ENCODE data around the gene PRIMPOL.
A peak's percentile ranks its signal among the peaks of the same experiment; 100 is the strongest.
"Not testable (repeated sequence)": the region's sequence is repeated elsewhere in the genome, so short reads cannot be mapped to it uniquely, and the experiment has no call there.

PRIMPOL gene, protein sequence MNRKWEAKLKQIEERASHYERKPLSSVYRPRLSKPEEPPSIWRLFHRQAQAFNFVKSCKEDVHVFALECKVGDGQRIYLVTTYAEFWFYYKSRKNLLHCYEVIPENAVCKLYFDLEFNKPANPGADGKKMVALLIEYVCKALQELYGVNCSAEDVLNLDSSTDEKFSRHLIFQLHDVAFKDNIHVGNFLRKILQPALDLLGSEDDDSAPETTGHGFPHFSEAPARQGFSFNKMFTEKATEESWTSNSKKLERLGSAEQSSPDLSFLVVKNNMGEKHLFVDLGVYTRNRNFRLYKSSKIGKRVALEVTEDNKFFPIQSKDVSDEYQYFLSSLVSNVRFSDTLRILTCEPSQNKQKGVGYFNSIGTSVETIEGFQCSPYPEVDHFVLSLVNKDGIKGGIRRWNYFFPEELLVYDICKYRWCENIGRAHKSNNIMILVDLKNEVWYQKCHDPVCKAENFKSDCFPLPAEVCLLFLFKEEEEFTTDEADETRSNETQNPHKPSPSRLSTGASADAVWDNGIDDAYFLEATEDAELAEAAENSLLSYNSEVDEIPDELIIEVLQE

DNA sequence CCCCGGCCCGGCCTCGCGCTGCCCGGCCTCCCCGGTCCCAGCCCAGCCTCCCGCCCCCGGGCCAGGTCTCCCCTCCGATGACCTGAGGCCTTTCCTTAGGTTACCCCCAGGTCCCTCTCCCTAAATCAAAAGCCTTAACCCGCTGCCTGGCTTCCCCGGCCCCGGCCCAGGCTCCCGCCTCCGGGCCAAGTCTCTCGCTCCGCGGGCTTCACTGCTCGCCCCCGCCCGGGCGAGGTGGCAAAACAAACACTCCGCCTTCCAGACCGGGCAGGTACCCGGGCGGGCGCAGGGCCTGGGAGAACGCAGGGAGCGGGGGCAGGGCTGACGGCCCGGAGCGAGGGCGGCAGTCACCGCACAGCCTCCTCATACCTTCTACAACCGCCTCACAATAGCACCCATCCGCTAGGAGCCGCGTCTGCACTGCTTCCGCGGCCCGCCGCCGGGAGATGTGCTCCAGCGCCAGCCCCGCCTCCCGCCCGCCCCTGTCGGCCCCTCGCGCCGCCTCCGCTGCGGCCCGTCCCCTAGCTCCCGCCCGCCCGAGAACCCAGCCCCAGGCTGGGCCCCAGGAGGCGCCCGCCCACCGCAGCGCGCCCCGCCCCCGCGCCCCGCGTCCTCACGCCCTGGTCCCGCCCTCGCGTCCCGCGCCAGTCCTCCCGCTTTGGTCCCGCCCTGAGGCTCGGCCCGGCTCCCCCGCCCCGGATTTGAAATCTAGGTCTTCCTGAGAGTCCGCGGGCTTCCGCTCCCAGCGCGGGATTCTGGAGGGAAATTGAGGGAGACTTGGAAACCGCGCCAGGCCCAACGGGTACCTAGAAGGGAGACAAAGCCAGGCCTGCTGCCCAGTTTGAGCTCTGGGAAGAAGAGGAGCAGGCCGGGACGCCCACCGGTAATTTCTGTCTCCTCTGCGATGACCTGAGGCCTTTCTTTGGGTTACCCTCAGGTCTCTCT is at the start of gene PRIMPOL, which contains the start of gene CASP3:
TSS of gene PRIMPOL (plus strand) at position 713 of the 945 bp plus-strand sequence. CDS start 7,403 bp downstream, outside the sequence.
TSS of gene CASP3 (minus strand) at position 422 of the 945 bp plus-strand sequence. CDS start 10,994 bp downstream, outside the sequence.
- DNase-seq: peak; percentile 96 to 97

DNA sequence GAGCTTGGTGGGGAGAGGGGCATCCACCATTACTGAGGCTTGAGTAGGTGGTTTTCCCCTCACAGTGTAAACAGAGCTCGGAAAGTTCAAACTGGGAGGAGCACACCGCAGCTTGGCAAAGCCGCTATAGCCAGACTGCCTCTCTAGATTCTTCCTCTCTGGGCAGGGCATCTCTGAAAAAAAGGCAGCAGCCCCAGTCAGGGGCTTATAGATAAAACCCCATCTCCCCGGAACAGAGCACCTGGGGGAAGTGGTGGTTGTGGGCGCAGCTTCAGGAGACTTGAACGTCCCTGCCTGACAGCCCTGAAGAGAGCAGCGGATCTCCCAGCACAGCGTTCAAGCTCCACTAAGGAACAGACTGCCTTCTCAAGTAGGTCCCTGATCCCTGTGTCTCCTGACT is 48.6 kb upstream of the PRIMPOL start:
- not testable (repeated sequence) for DNase-seq

DNA sequence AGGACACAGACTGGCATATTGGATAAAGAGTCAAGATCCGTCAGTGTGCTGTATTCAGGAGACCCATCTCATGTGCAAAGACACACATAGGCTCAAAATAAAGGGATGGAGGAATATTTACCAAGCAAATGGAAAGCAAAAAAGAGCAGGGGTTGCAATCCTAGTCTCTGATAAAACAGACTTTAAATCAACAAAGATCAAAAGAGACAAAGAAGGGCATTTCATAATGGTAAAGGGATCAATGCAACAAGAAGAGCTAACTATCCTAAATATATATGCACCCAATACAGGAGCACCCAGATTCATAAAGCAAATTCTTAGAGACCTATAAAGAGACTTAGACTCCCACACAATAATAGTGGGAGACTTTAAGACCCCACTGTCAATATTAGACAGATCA is 46.7 kb upstream of the PRIMPOL start:
- not testable (repeated sequence) for DNase-seq

DNA sequence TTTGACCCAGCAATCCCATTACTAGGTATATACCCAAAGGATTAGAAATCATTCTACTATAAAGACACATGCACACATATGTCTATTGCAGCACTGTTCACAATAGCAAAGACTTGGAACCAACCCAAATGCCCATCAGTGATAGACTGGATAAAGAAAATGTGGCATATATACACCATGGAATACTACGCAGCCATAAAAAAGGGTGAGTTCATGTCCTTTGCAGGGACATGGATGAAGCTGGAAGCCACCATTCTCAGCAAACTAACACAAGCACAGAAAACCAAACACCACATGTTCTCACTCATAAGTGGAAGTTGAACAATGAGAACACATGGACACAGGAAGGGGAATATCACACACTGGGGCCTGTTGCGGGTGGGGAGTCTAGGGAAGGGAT is 42.1 kb upstream of the PRIMPOL start:
- not testable (repeated sequence) for DNase-seq

DNA sequence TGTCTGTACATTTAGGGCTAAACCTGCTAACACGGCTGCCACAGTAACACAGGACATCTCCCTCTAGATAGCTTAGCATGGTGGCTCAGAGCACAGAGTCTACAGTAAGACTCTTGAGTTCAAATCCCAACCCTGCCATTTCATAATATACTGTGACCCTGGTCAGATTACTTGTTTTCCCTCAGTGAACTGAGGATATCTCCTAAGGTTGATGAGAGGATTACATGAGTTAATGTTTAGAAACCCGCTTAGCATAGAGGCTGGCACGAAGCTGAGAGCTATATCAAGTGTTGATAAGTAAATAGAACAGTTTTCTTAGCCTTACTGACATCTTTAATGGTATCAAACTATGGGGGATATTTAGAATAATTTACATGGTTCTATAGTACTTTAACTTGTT is 37.5 kb upstream of the PRIMPOL start:
- DNase-seq: no peak

DNA sequence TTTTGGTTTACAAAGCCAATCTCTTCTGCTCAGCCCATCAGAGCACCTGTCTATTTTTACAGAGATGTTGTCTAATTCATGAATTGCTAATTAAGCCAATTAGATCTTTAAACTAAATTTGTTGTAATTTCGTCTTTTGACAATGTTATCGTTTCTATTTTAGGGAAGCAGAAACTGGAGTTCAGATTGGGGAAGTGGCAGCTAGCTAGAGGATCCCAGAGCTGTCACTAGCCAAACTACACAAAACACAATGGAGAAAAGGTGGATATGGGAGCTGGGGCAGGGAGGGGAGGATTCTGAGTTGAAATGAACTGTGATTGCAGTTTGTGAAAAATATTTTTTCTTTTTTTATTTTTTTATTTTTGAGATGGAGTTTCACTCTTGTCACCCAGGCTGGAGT is 36.1 kb upstream of the PRIMPOL start:
- no peak for DNase-seq

DNA sequence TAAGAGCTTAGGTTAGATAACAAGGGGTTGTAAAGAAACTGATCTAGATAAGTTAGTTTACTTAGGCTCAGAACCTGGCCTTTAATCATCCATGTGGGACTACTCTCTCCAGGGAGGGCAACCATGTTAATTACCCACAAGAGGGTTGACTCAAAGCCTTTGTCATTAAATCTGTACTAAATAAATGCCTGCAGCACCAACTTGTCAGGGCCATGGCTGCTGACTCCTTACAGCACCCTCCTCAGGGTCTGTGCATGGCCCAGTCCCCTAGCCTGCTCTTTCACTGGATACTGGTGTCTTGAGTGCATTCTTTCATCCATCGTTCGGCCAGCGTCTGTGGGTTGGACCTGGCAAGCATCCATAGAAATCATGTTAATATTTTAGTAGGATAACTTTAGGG is 35.0 kb upstream of the PRIMPOL start:
- no peak for DNase-seq

DNA sequence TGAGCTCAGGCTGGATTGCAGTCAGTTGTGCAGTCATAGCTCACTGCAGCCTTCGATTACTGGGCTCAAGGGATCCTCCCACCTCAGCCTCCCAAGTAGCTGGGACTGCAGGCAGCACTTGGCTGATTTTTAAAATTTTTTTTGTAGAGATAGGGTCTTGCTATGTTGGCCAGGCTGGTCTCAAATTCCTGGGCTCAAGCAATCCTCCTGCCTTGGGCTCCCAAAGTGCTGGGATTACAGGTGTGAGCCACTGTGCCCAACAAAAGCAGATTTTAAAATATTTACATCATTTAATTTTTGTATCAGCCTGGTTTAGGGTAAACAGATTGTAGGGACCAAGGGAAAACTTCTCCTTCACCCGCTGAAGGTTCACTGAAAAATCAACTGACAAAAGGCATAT is 33.4 kb upstream of the PRIMPOL start:
- not testable (repeated sequence) for DNase-seq

DNA sequence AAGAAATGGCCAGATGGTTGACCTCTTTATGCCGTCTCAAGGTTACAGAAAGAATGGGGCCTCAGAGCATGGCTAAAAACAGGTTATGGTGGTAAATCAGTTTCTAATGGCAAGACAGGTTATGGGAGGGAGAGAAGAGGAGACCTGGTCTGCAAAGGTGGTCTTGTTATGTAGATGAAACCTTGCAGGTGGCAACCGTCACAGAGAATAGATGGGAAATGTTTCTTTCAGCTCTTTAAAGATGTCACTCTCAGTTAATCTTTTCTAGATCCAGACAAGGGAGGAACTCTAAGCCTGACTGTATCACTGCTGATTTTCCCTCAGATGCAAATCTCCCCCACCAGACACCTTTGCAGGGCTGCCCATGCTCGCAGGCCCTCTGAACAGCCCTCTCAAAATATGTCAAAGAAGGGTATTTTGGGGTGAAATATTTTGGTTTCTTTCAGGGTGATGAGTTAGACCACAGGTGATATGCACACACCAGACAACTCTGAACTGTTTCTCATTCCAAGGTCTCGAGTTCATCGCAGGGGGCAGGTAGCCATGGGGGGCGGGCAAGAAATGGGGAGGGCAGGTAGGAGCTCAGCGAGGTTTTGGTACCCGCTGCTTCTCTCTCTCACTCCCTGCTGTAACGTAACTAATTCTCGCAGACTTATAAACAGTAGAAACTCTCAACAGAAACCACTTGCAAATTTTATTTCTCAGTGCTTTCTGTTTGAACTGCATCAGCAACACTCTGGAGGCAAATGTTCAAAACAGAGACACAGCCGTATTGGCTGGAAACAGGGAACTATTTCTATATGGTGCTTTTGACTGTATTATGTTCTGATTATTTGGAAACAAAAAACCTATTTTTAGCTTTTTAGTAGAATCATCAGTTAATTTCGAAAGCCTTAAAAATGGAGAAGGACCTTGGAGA is 32.6 kb upstream of the PRIMPOL start:
- DNase-seq: no peak

DNA sequence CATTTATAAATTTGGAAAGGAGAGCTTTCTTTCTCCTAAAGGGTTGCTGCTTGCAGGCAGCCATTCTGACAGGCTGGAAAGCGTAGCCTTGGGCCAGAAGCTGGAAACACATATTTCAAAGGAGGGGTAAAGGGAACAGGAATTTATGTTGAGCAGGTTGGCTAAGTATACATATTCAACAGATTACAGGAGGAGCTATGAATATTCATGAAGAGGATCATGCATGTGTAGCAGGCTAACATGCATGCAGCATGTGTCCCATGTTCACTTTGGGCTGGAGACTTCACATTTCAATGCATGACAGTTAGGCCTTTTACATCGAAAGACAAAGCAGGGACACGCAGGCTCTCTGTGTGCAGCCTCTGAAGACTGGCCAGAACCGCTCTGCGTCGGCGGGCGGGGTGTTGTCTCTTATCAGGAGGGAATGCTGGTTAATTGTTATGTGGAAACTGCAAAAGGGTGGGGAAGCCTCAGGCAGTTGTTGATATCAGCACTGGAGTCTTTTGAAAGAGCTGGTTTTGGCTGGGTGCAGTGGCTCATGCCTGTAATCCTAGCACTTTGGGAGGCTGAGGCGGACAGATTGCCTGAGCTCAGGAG is 31.8 kb upstream of the PRIMPOL start:
- DNase-seq: no peak

DNA sequence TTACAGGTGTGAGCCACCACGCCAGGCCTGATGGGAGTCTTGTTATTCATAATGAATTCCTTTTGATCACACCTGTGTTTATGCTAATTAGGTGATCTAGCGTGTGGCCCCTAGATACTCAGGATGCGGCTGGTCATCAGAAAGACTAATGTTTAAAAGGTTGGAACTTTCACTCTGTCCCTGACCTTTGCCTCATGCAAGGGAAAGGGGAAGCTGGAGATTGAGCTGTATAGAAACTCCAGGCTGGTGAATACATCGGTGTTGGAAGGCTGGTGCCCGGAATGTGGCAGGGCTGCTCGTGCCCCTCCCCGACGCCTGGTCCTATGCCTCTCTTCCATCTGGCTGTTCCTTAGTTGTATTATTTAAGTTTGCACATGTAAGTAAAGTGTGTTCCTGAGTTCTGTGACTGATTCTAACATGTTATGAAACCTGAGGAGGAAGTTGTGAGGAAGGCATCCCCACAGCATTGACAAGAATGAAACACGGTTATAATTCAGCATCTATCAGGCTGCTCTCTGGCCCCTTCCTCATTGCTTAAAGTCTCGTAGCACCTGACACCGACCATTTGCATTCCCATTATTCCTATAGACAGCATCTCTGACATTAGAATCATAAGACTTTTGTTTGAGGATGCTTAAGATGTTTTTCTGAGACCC is 29.2 kb upstream of the PRIMPOL start:
- DNase-seq: no peak

DNA sequence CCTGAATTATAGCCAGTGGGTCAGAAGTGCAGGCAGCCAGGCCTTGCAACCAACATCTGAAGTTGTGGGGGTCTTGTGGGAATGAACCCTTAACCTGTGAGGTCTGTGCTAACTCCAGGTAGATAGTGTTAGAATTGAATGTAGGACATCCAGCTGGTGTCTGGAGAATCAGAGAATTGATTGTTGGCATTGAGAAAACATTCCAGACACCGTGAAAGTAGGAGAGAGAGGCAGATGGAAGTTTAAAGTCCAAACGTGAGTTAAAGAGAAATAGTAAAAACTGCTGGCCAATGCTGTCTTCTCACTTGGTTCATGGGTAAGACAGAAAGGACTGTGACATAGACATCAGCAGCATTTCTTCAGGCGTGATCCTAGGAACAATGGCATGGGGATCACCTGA is 28.0 kb upstream of the PRIMPOL start:
- DNase-seq: no peak

DNA sequence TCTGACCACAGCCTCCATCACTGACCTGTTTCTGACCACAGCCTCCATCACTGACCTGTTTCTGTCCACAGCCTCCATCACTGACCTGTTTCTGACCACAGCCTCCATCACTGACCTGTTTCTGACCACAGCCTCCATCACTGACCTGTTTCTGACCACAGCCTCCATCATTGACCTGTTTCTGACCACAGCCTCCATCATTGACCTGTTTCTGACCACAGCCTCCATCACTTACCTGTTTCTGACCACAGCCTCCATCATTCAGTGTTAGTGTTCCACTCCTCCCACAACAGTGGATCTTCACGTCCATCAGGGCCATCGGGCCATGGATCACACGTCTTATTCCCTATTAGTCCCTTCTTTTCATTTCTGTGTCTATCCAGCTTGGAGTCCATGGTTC is 25.0 kb upstream of the PRIMPOL start:
- DNase-seq: not testable (repeated sequence)

DNA sequence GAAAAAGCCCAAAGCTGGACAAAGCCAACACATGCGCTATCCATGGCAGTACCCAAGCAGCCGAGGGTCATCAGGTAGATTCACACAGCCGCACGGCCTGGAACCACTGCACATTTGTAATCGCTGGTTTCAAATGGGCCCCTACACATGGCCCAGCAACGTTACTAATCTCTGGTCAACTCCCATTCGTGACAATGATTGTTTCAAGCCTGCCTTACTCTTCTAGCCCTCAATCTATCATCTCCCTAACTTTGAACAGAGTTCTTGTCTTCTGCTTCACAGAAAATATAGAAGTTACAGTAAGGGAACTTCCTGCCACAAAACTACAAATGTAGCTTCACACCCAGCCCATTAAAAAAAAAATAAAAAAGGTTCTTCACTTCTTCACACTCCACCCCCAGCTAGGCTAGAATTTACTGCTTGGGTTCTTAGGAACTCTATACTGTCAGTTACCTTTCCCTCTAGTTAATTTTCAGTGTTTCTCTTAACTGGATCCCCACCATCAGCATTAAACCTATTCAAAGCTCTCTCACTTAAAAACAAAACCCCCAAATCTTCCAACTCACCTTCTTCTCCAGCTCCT is 24.5 kb upstream of the PRIMPOL start:
- DNase-seq: no peak

DNA sequence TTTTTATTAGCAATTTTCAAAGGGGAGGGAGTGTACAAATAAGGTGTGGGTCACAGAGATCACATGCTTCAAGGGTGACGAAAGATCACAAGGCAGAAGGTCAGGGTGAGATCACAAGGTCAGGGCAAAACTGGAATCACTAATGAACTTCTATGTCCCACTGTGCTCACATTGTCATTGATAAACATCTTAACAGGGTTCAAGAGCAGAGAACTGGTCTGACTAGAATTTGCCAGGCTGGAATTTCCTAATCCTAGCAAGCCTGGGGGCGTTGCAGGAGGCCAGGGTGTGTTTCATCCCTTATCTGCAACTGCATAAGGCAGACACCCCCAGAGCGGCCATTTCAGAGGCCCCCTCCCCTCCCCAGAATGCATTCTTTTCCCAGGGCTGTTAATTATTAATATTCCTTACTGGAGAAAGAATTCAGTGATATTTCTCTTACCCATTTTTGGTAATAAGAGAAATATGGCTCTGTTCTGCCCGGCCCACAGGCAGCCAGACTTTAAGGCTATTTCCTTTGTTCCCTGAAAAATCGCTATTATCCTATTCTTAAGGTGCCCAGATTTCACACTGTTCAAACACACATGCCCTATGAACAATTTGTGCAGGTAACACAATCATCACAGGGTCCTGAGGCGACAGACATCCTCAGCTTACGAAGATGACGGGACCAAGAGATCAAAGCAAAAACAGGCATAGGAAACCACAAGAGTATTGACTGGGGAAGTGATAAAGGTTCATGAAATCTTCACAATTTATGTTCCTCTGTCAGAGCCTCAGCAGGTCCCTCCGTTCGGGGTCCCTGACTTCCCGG is 23.5 kb upstream of the PRIMPOL start:
- peak; percentile 25 to 33 for DNase-seq

DNA sequence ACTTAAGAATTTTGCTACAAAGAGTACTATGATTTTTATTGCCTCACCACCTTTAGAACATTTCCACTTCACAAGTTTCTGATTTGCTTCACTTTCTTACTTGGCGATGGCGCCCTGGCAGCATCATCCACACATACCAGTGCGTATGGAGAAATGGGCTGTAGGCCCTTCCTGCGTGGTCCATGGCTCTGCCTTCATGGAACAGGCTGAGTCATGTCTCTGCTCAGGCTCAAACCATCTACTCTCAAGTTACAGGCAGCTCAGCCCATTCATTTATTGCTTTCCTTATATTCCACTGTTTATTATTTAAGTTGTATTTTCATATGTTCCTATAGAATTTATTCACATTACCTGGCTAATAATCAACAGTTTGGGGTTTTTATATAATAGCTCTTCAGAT is 21.4 kb upstream of the PRIMPOL start:
- no peak for DNase-seq

DNA sequence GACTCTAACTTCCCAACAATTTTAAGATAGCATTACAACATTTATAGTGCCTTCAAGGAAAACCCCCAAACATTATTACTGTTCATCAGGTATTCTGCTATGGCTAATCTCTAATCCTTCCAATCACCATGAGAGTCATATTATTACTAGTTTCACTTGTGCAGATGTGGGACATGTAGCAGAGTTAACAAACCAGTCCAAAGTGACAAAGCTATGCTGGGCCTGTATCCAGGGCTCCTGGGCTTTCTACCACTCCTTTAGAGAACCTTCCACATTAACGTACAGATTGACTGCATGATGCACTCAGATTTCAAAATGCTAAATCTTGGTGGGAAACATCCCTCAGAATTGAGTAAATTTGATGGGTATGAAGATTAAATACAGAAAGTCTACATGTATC is 16.7 kb upstream of the PRIMPOL start:
- DNase-seq: no peak

DNA sequence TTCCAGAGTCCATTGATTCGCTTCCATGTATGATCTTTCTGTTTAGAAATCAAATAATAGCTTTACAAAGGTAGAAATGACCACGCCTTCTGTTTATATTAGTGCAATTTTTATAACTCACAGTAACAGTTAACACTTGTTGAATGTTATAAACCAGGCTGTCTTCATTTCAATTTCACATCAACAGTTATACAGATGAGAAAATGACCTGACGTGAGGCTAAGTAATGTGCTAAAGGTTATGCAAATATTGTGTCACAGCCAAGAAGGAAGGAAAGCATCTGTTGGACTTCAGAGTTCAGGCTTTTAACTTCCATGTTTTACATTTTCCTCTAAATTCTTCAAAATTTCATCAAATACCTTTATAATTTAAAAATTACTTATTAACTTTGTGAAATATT is 14.2 kb upstream of the PRIMPOL start:
- no peak for DNase-seq

DNA sequence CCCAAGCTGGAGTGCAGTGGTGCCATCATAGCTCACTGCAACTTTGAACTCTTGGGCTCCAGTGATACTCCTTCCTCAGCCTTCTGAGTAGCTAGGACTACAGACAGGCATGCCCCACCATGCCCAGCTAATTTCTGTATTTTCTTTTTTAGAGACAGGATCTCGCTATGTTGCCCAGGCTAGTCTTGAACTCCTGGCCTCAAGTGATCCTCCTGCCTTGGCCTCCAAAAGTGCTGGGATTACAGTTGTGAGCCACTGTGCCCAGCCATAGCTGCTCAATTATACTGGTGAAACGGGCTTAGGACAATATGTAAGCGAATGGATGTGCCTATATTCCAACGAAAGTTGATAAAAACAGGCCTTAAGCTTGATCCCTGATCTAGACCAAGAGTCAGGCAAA is 13.4 kb upstream of the PRIMPOL start:
- no peak for DNase-seq

DNA sequence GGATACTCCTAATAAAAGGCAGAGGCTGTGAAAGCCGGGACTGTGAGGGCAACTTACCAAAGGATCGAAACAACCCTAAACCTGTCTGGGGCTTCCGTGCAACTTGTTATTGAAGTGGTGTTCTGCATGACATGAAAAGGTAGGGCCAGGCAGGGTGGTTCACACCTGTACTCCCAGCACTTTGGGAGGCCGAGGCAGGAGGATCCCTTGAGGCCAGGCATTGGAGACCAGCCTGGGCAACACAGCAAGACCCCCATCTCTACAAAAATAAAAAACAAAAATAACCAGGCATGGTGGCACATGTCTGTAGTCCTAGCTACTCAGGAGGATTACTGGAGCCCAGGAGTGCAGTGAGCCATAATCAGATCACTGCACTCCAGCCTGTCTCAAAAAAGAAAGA is 12.6 kb upstream of the PRIMPOL start:
- DNase-seq: no peak

Measured in CD4-positive, alpha-beta T cell treated with Interferon alpha-2 for 1 hour (primary cell).